Neural cell (in vitro differentiated cells): ENCODE results near the gene AGPAT4. TPM values are rescaled to one million over a fixed set of nuclear protein-coding genes. Genes with fewer than 3 reads are reported as not detected.

Experiments
- H2AFZ ChIP-seq: fragments of 200-600, 300-800 bp; sonication (generic), shearing (Covaris generic); 2 replicates; pipeline ENCODE4 v1.6.0; 2014; ENCODE audit warnings: low read depth, mild to moderate bottlenecking, antibody characterized with exemption, low read length, moderate library complexity
- H3F3A ChIP-seq: fragments of 200-600 bp; shearing (Covaris generic); 2 replicates; pipeline ENCODE4 v1.6.1; 2016; ENCODE audit warnings: mild to moderate bottlenecking, moderate library complexity, mixed read lengths, antibody characterized with exemption, low read length; ENCODE audit not compliant: insufficient read depth, poor library complexity, severe bottlenecking
- H3K27ac ChIP-seq: fragments of 200-600, 300-800 bp; sonication (generic), shearing (Covaris generic); 2 replicates; pipeline ENCODE4 v1.5.1; 2014; ENCODE audit warnings: mild to moderate bottlenecking, low read length, moderate library complexity
- H3K27me3 ChIP-seq: fragments of 300-800, 200-600 bp; sonication (generic), shearing (Covaris generic); 2 replicates; pipeline ENCODE4 v1.6.0; 2014; ENCODE audit warnings: mild to moderate bottlenecking, low read depth, low read length, moderate library complexity; ENCODE audit not compliant: insufficient read depth
- H3K36me3 ChIP-seq: fragments of 300-800, 200-600 bp; sonication (generic), shearing (Covaris generic); 2 replicates; pipeline ENCODE4 v1.5.1; 2014; ENCODE audit warnings: mild to moderate bottlenecking, antibody characterized with exemption, low read length, moderate library complexity; ENCODE audit not compliant: insufficient read depth
- H3K4me2 ChIP-seq: fragments of 300-800, 200-600 bp; sonication (generic), shearing (Covaris generic); 2 replicates; pipeline ENCODE4 v1.6.0; 2014; ENCODE audit warnings: mild to moderate bottlenecking, low read length
- H3K4me3 ChIP-seq: fragments of 300-800, 200-600 bp; sonication (generic), shearing (Covaris generic); 2 replicates; pipeline ENCODE4 v1.5.1; 2014; ENCODE audit warnings: mild to moderate bottlenecking, low read length, moderate library complexity
- H3K79me2 ChIP-seq: fragments of 200-600 bp; shearing (Covaris generic); replicated peaks from 2 replicates; pipeline ENCODE4 v1.6.0; 2014; ENCODE audit warnings: mild to moderate bottlenecking, low read length, moderate library complexity; ENCODE audit not compliant: insufficient read depth
- H3K9ac ChIP-seq: fragments of 300-800, 200-600 bp; sonication (generic), shearing (Covaris generic); 2 replicates; pipeline ENCODE4 v1.6.1; 2016; ENCODE audit warnings: mild to moderate bottlenecking, low read length, mixed read lengths
- H3K9me2 ChIP-seq: fragments of 200-600 bp; shearing (Covaris generic); 2 replicates; pipeline ENCODE4 v1.6.1; 2016; ENCODE audit warnings: mild to moderate bottlenecking, low read length, mixed read lengths; ENCODE audit not compliant: insufficient read depth
- H3K9me3 ChIP-seq: fragments of 200-600, 300-800 bp; sonication (generic), shearing (Covaris generic); 2 replicates; pipeline ENCODE4 v1.6.1; 2016; ENCODE audit warnings: mild to moderate bottlenecking, mixed run types, low read length, moderate library complexity, mixed read lengths
- H4K20me1 ChIP-seq: fragments of 200-600 bp; shearing (Covaris generic); 2 replicates; pipeline ENCODE4 v1.6.1; 2016; ENCODE audit warnings: mild to moderate bottlenecking, mixed run types; ENCODE audit not compliant: insufficient read depth
- CTCF ChIP-seq: fragments of 450-650 bp; IDR thresholded peaks from 2 replicates; pipeline ENCODE4 v1.5.1; 2014; ENCODE audit warnings: antibody characterized with exemption, mild to moderate bottlenecking, moderate library complexity; ENCODE audit not compliant: poor library complexity, severe bottlenecking
- EP300 ChIP-seq: fragments of 450-650 bp; conservative IDR thresholded peaks from 2 replicates; pipeline ENCODE4 v1.6.1; 2014; ENCODE audit warnings: antibody characterized with exemption, mild to moderate bottlenecking, moderate library complexity; ENCODE audit not compliant: poor library complexity, severe bottlenecking
- EZH2 ChIP-seq: fragments of 200-600, 300-800 bp; shearing (Covaris generic), sonication (generic); IDR thresholded peaks from 2 replicates; pipeline ENCODE4 v1.6.1; 2014; ENCODE audit warnings: antibody characterized with exemption, low read length, borderline replicate concordance, mild to moderate bottlenecking; ENCODE audit not compliant: insufficient read depth, poor library complexity, severe bottlenecking
- MXI1 ChIP-seq: fragments of 450-650 bp; conservative IDR thresholded peaks from 2 replicates; pipeline ENCODE4 v1.6.1; 2014; ENCODE audit warnings: antibody characterized with exemption, mild to moderate bottlenecking; ENCODE audit not compliant: poor library complexity, severe bottlenecking
- POLR2AphosphoS5 ChIP-seq: IDR thresholded peaks from 2 replicates; pipeline ENCODE4 v1.6.1; 2012
- RAD21 ChIP-seq: fragments of 450-650 bp; conservative IDR thresholded peaks from 2 replicates; pipeline ENCODE4 v1.6.1; 2014; ENCODE audit warnings: antibody characterized with exemption, mild to moderate bottlenecking, moderate library complexity
- REST ChIP-seq: IDR thresholded peaks from 2 replicates; pipeline ENCODE4 v1.6.1; 2012; ENCODE audit warnings: borderline replicate concordance
- SMC3 ChIP-seq: fragments of 450-650 bp; conservative IDR thresholded peaks from 2 replicates; pipeline ENCODE4 v1.6.1; 2014; ENCODE audit warnings: antibody characterized with exemption, mild to moderate bottlenecking, moderate library complexity; ENCODE audit not compliant: poor library complexity
- TAF1 ChIP-seq: IDR thresholded peaks from 2 replicates; pipeline ENCODE4 v1.6.1; 2012; ENCODE audit warnings: low read depth
- polyA plus RNA-seq: library from polyadenylated mRNA; depleted of rRNA; stranded (reverse); fragments of >200 nt; gene quantifications from 2 replicates; pipeline ENCODE4 v1.2.3, GENCODE V29; 2014

The AGPAT4 gene
- polyA plus RNA-seq, 1 donor from 2014 or later = 42.6 TPM

- H3K27me3 ChIP-seq = no peaks in the 10 kb centered on the region
- no peaks in the 10 kb centered on the region for H4K20me1 ChIP-seq
- H3K9me3 ChIP-seq = no peaks in the 10 kb centered on the region
- no peak overlapping the region for H3K9ac ChIP-seq
- H3K36me3 ChIP-seq = peaks cover 3% of the 10 kb centered on the region
- no peak overlapping the region for H3K4me2 ChIP-seq
- H2AFZ ChIP-seq = no peak overlapping the region
- H3K4me3 ChIP-seq = no peak overlapping the region
- H3K79me2 ChIP-seq = peaks cover 22% of the 10 kb centered on the region
- no peaks in the 10 kb centered on the region for H3K9me2 ChIP-seq
- TF ChIP-seq SMC3 = no peak
- no peak for TF ChIP-seq RAD21
- no peak for TF ChIP-seq EZH2
- no peak for TF ChIP-seq REST
- TF ChIP-seq TAF1 = no peak
- TF ChIP-seq POLR2AphosphoS5 = no peak
- no peak for TF ChIP-seq MXI1
- TF ChIP-seq CTCF = no peak
- no peak for TF ChIP-seq EP300
- no peaks in the 10 kb centered on the region for H3F3A ChIP-seq
- H3K27ac ChIP-seq = no peak overlapping the region
These were observed 74.9 kb downstream of the AGPAT4 start for GRCh38 chr6:161198783-161199460.

GRCh38 chr6:161198176-161198575 is 75.7 kb downstream of the AGPAT4 start:
- peaks cover 3% of the 10 kb centered on the region for H3K36me3 ChIP-seq
- no peaks in the 10 kb centered on the region for H4K20me1 ChIP-seq
- no peak overlapping the region for H3K4me2 ChIP-seq
- H3K9me2 ChIP-seq = no peaks in the 10 kb centered on the region
- peaks cover 4% of the 10 kb centered on the region for H3K9me3 ChIP-seq
- H2AFZ ChIP-seq = no peak overlapping the region
- no peak overlapping the region for H3K9ac ChIP-seq
- TF ChIP-seq SMC3 (no peak), CTCF (no peak), EZH2 (no peak), RAD21 (no peak), POLR2AphosphoS5 (no peak), MXI1 (no peak), REST (no peak), TAF1 (no peak), EP300 (no peak)
- H3F3A ChIP-seq = no peaks in the 10 kb centered on the region
- H3K4me3 ChIP-seq = no peak overlapping the region
- H3K27ac ChIP-seq = no peak overlapping the region
- peaks cover 22% of the 10 kb centered on the region for H3K79me2 ChIP-seq
- no peaks in the 10 kb centered on the region for H3K27me3 ChIP-seq
